Gastrocnemius medialis (tissue), 4 donors: ENCODE results near the gene TEAD4.

Experiments used
- CTCF ChIP-seq, 5 experiments: fragments of 450-650 bp in 3 of 5; fragments of 200-600 bp in 2 of 5; sonication (generic) in 2 of 5; IDR thresholded peaks in 4 of 5; conservative IDR thresholded peaks in 1 of 5; 1 replicate in 4 of 5; 2 replicates in 1 of 5; pipeline ENCODE4 v1.5.1; 2016 to 2019; ENCODE audit warnings: antibody characterized with exemption in 5 of 5, mild to moderate bottlenecking in 3 of 5, moderate library complexity in 3 of 5
- POLR2A ChIP-seq, 2 donors: fragments of 450-650 bp; IDR thresholded peaks; one replicate each; pipeline ENCODE4 v1.6.1; 2017; ENCODE audit warnings: antibody characterized with exemption in 2 of 2, mild to moderate bottlenecking in 2 of 2, moderate library complexity in 2 of 2

GRCh38 chr12:2949411-2949810 is 9.8 kb upstream of the TEAD4 start:
- TF ChIP-seq CTCF (IDR thresholded peaks at IDR 0.05 in 4 of 5, conservative IDR thresholded peaks at IDR 0.05 in 1 of 5) (no peak), POLR2A (IDR thresholded peaks at IDR 0.05) (no peak)
